Measurements from ENCODE around the gene MYO18A. TPM values are rescaled to one million over a fixed set of nuclear protein-coding genes. Genes with fewer than 3 reads are reported as not detected.

Gene MYO18A
- total and polyA plus RNA-seq, 2 experiments from 2014 or later, result 16.0 to 30.5 TPM

- Histone ChIP-seq H3K4me3 (peak overlapping the region; percentile 61), H3K9me2 (ENCODE audit: insufficient read depth) (no peaks in the 10 kb centered on the region), H3K27me3 (replicated peaks; ENCODE audit: insufficient read depth) (no peaks in the 10 kb centered on the region), H3K9ac (peak overlapping the region; percentile 69), H3K79me2 (ENCODE audit: insufficient read depth) (peaks cover 39% of the 10 kb centered on the region), H3F3A (ENCODE audit: insufficient read depth) (peaks cover 42% of the 10 kb centered on the region), H3K4me1 (ENCODE audit: insufficient read depth) (peaks cover 54% of the 10 kb centered on the region), H2AFZ (peak overlapping the region; percentile 56), H3K27ac (peak overlapping the region; percentile 60), H4K20me1 (ENCODE audit: insufficient read depth) (no peaks in the 10 kb centered on the region), H3K36me3 (ENCODE audit: low read depth) (no peaks in the 10 kb centered on the region), H3K9me3 (ENCODE audit: low read depth) (no peaks in the 10 kb centered on the region), H3K4me2 (ENCODE audit: unreplicated experiment) (peak overlapping the region; percentile 54)
- TF ChIP-seq EZH2phosphoT487 (IDR thresholded peaks at IDR 0.05; ENCODE audit: insufficient read depth, low read depth), result no peak
- TF ChIP-seq EZH2 (IDR thresholded peaks at IDR 0.05; ENCODE audit: insufficient read depth, poor library complexity, severe bottlenecking), result no peak
- in situ Hi-C loops (cut with MboI), result no loop called here
- WGBS, 2 experiments (ENCODE audit: low coverage in 1 of 2, low lambda C conversion rate in 2 of 2, missing lambda C conversion rate in 2 of 2), result 21 to 29% methylated on average over 15 of the region's 15 CpGs
- DNase-seq, result no peak
Measured at GRCh38 chr17:29140631-29141513, 39.3 kb downstream of the MYO18A start.

GRCh38 chr17:29140051-29140621 lies 40.1 kb downstream of the MYO18A start:
- peak overlapping the region; percentile 56 for H2AFZ ChIP-seq
- peak overlapping the region; percentile 69 for H3K9ac ChIP-seq
- 1% methylated on average over 10 to 14 of the region's 14 CpGs for WGBS, 2 experiments (ENCODE audit: low coverage in 1 of 2, low lambda C conversion rate in 2 of 2, missing lambda C conversion rate in 2 of 2)
- in situ Hi-C loops (cut with MboI), result no loop called here
- DNase-seq, result peak; percentile 89
- H3K9me2 ChIP-seq (ENCODE audit: insufficient read depth), result no peaks in the 10 kb centered on the region
- peak overlapping the region; percentile 54 for H3K4me2 ChIP-seq (ENCODE audit: unreplicated experiment)
- H3K27me3 ChIP-seq (replicated peaks; ENCODE audit: insufficient read depth), result no peaks in the 10 kb centered on the region
- peaks cover 54% of the 10 kb centered on the region for H3K4me1 ChIP-seq (ENCODE audit: insufficient read depth)
- TF ChIP-seq EZH2 (IDR thresholded peaks at IDR 0.05; ENCODE audit: insufficient read depth, poor library complexity, severe bottlenecking) (no peak), EZH2phosphoT487 (IDR thresholded peaks at IDR 0.05; ENCODE audit: insufficient read depth, low read depth) (no peak)
- peak overlapping the region; percentile 60 for H3K27ac ChIP-seq
- H3K36me3 ChIP-seq (ENCODE audit: low read depth), result no peaks in the 10 kb centered on the region
- no peaks in the 10 kb centered on the region for H3K9me3 ChIP-seq (ENCODE audit: low read depth)
- H4K20me1 ChIP-seq (ENCODE audit: insufficient read depth), result no peaks in the 10 kb centered on the region
- H3F3A ChIP-seq (ENCODE audit: insufficient read depth), result peaks cover 38% of the 10 kb centered on the region
- peak overlapping the region; percentile 61 for H3K4me3 ChIP-seq
- H3K79me2 ChIP-seq (ENCODE audit: insufficient read depth), result peaks cover 46% of the 10 kb centered on the region

GRCh38 chr17:29138971-29139691 lies 41.1 kb downstream of the MYO18A start:
- peaks cover 56% of the 10 kb centered on the region for H3K79me2 ChIP-seq (ENCODE audit: insufficient read depth)
- in situ Hi-C loops (cut with MboI), result no loop called here

More at GRCh38 chr17:29138971-29139691, 41.1 kb downstream of the MYO18A start:
- DNase-seq, result peak; percentile 47
- no peaks in the 10 kb centered on the region for H4K20me1 ChIP-seq (ENCODE audit: insufficient read depth)
- TF ChIP-seq EZH2phosphoT487 (IDR thresholded peaks at IDR 0.05; ENCODE audit: insufficient read depth, low read depth), result no peak
- TF ChIP-seq EZH2 (IDR thresholded peaks at IDR 0.05; ENCODE audit: insufficient read depth, poor library complexity, severe bottlenecking), result no peak
- peaks cover 34% of the 10 kb centered on the region for H3F3A ChIP-seq (ENCODE audit: insufficient read depth)
- H3K4me1 ChIP-seq (ENCODE audit: insufficient read depth), result peaks cover 54% of the 10 kb centered on the region
- no peaks in the 10 kb centered on the region for H3K9me2 ChIP-seq (ENCODE audit: insufficient read depth)
- peak overlapping the region; percentile 56; the same call in 1 of the 2 replicates for H2AFZ ChIP-seq
- WGBS, 2 experiments (ENCODE audit: low coverage in 1 of 2, low lambda C conversion rate in 2 of 2, missing lambda C conversion rate in 2 of 2), result 33 to 35% methylated on average over 13 of the region's 13 CpGs
- no peaks in the 10 kb centered on the region for H3K36me3 ChIP-seq (ENCODE audit: low read depth)
- peak overlapping the region; percentile 54 for H3K4me2 ChIP-seq (ENCODE audit: unreplicated experiment)
- no peaks in the 10 kb centered on the region for H3K27me3 ChIP-seq (replicated peaks; ENCODE audit: insufficient read depth)
- H3K27ac ChIP-seq, result peak overlapping the region; percentile 79
- no peaks in the 10 kb centered on the region for H3K9me3 ChIP-seq (ENCODE audit: low read depth)
- peak overlapping the region; percentile 69 for H3K9ac ChIP-seq
- peak overlapping the region; percentile 61 for H3K4me3 ChIP-seq
